ENCODE data around the gene ADD3. TPM values are rescaled to one million over a fixed set of nuclear protein-coding genes. Genes with fewer than 3 reads are reported as not detected.

ADD3 gene
- total and polyA plus RNA-seq, 9 donors: 79.8 to 135 (median 93.6) TPM

- Histone ChIP-seq H3K4me1 (ENCODE audit: control insufficient read depth, insufficient read depth, low read length) (peaks cover 21% of the 10 kb centered on the region), H3K4me3 (ENCODE audit: low read length) (no peak overlapping the region), H3K36me3 (ENCODE audit: control insufficient read depth, insufficient read depth, low read length) (no peaks in the 10 kb centered on the region), H3K27me3 (ENCODE audit: control insufficient read depth, insufficient read depth, low read length) (no peaks in the 10 kb centered on the region), H3K27ac (ENCODE audit: low read length) (peak overlapping the region; percentile 91), H3K9me3 (replicated peaks; ENCODE audit: control insufficient read depth, low read depth, low read length) (no peaks in the 10 kb centered on the region)
- peak; percentile 84 for DNase-seq
Measured at GRCh38 chr10:110076559-110077318, 69.0 kb downstream of the ADD3 start.

DNA sequence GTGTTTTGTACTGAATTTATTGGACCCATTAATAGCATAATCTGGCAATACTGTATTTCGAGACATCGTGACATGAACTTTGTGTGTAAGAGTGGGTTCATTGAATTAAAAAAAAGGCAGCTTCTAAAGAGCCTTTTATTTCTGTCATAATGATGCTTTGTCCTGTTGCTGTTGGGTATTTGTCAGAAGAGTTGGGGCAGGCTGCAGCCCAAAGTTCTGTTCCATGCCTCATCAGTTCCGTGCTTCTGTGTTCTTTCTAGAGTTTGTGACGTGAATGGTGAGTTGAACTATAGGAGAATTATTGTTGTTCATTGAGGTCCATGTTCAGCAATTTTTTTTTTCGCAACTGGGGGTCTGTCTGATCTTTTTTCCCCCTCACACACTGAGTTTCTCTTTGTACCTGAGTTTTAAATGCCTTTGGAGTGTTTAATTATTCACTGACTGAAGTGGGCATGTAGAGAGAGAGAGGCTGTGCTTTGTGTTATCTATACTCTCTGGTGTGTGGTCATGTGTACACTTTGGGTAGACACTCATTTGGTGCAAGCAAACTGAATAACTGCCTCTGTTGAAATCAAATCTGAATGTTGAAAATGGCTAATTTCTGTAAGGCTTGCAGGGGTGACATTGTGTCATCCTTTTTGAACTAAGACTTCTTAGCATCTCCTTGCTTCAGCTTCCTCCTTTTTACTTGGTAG, 69.8 kb downstream of the ADD3 start:
- Histone ChIP-seq H3K4me1 (ENCODE audit: control insufficient read depth, insufficient read depth, low read length) (peaks cover 23% of the 10 kb centered on the region), H3K9me3 (replicated peaks; ENCODE audit: control insufficient read depth, low read depth, low read length) (no peaks in the 10 kb centered on the region), H3K4me3 (ENCODE audit: low read length) (no peak overlapping the region), H3K27ac (ENCODE audit: low read length) (peak overlapping the region; percentile 91), H3K36me3 (ENCODE audit: control insufficient read depth, insufficient read depth, low read length) (no peaks in the 10 kb centered on the region), H3K27me3 (ENCODE audit: control insufficient read depth, insufficient read depth, low read length) (no peaks in the 10 kb centered on the region)
- 92% methylated on average over 2 of the region's 5 CpGs for WGBS (ENCODE audit: insufficient coverage)
- DNase-seq: no peak

DNA sequence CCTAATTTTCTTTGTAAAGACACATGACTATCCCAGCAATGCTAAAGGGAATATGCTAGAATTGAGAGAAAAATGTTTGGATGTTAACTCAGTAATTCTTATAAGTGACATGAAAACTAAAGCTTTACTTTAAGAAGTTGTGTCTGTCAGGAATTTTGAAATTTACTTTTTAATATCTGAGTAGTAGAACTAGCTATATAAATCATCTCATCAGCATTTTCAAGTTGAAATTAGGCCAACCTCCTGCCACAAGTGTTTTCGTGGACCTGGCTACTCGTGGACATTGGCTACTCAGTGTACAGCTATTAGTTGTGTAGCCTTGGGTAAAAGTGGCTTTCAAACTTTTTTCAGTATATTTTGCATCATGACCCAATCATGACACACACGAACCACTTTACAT, 70.5 kb downstream of the ADD3 start:
- WGBS (ENCODE audit: insufficient coverage): no CpG with 5 or more reads among the region's 3 CpGs
- no peaks in the 10 kb centered on the region for H3K36me3 ChIP-seq (ENCODE audit: control insufficient read depth, insufficient read depth, low read length)
- H3K27ac ChIP-seq (ENCODE audit: low read length): peak overlapping the region; percentile 91
- H3K4me3 ChIP-seq (ENCODE audit: low read length): no peak overlapping the region
- peaks cover 22% of the 10 kb centered on the region for H3K4me1 ChIP-seq (ENCODE audit: control insufficient read depth, insufficient read depth, low read length)
- no peaks in the 10 kb centered on the region for H3K9me3 ChIP-seq (replicated peaks; ENCODE audit: control insufficient read depth, low read depth, low read length)
- DNase-seq: no peak
- H3K27me3 ChIP-seq (ENCODE audit: control insufficient read depth, insufficient read depth, low read length): no peaks in the 10 kb centered on the region

DNA sequence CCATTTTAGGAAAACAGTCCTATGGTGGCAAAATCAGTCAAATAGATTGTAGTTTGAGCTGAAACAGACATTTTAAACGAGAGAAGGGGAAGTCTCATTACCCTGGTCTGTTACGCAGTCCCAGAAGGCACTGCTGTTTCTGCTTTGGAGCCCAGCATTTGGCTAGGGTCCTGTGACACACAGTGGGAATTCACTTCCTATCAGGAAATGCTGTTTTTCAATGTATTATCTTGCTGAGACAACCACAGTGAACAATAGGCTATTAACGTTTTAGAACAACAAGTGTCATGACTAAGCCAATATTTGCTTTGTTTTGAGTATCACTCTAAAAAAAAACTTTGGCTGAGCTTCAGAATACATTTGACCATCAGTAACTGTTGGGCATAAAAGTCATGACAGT, 74.1 kb downstream of the ADD3 start:
- no peaks in the 10 kb centered on the region for H3K36me3 ChIP-seq (ENCODE audit: control insufficient read depth, insufficient read depth, low read length)
- no peak overlapping the region for H3K4me3 ChIP-seq (ENCODE audit: low read length)
- no peaks in the 10 kb centered on the region for H3K27me3 ChIP-seq (ENCODE audit: control insufficient read depth, insufficient read depth, low read length)
- peaks cover 6% of the 10 kb centered on the region for H3K4me1 ChIP-seq (ENCODE audit: control insufficient read depth, insufficient read depth, low read length)
- peak overlapping the region; percentile 74 for H3K27ac ChIP-seq (ENCODE audit: low read length)
- peak; percentile 68 for DNase-seq
- no peaks in the 10 kb centered on the region for H3K9me3 ChIP-seq (replicated peaks; ENCODE audit: control insufficient read depth, low read depth, low read length)
- 0% methylated on average over 1 of the region's 3 CpGs for WGBS (ENCODE audit: insufficient coverage)

- no peak overlapping the region for H3K4me3 ChIP-seq (ENCODE audit: low read length)
- no peaks in the 10 kb centered on the region for H3K36me3 ChIP-seq (ENCODE audit: control insufficient read depth, insufficient read depth, low read length)
- H3K4me1 ChIP-seq (ENCODE audit: control insufficient read depth, insufficient read depth, low read length): peaks cover 4% of the 10 kb centered on the region
- H3K27me3 ChIP-seq (ENCODE audit: control insufficient read depth, insufficient read depth, low read length): no peaks in the 10 kb centered on the region
- H3K27ac ChIP-seq (ENCODE audit: low read length): no peak overlapping the region
- DNase-seq: no peak
- no peaks in the 10 kb centered on the region for H3K9me3 ChIP-seq (replicated peaks; ENCODE audit: control insufficient read depth, low read depth, low read length)
Measured at GRCh38 chr10:110083884-110084283, 76.1 kb downstream of the ADD3 start.

GRCh38 chr10:110087682-110088081, 79.9 kb downstream of the ADD3 start:
- no peak overlapping the region for H3K4me3 ChIP-seq (ENCODE audit: low read length)
- DNase-seq: no peak
- peaks cover 2% of the 10 kb centered on the region for H3K4me1 ChIP-seq (ENCODE audit: control insufficient read depth, insufficient read depth, low read length)
- H3K27ac ChIP-seq (ENCODE audit: low read length): no peak overlapping the region
- no peaks in the 10 kb centered on the region for H3K27me3 ChIP-seq (ENCODE audit: control insufficient read depth, insufficient read depth, low read length)
- H3K9me3 ChIP-seq (replicated peaks; ENCODE audit: control insufficient read depth, low read depth, low read length): no peaks in the 10 kb centered on the region
- WGBS (ENCODE audit: insufficient coverage): no CpG with 5 or more reads among the region's 4 CpGs
- no peaks in the 10 kb centered on the region for H3K36me3 ChIP-seq (ENCODE audit: control insufficient read depth, insufficient read depth, low read length)

GRCh38 chr10:110088367-110089104, 80.8 kb downstream of the ADD3 start:
- Histone ChIP-seq H3K27ac (ENCODE audit: low read length) (peak overlapping the region; percentile 15), H3K4me3 (ENCODE audit: low read length) (no peak overlapping the region), H3K4me1 (ENCODE audit: control insufficient read depth, insufficient read depth, low read length) (peaks cover 2% of the 10 kb centered on the region), H3K9me3 (replicated peaks; ENCODE audit: control insufficient read depth, low read depth, low read length) (no peaks in the 10 kb centered on the region), H3K27me3 (ENCODE audit: control insufficient read depth, insufficient read depth, low read length) (no peaks in the 10 kb centered on the region), H3K36me3 (ENCODE audit: control insufficient read depth, insufficient read depth, low read length) (no peaks in the 10 kb centered on the region)
- DNase-seq: peak; percentile 75
- 45% methylated on average over 2 of the region's 4 CpGs for WGBS (ENCODE audit: insufficient coverage)

- Histone ChIP-seq H3K4me3 (ENCODE audit: low read length) (no peak overlapping the region), H3K36me3 (ENCODE audit: control insufficient read depth, insufficient read depth, low read length) (no peaks in the 10 kb centered on the region), H3K27ac (ENCODE audit: low read length) (no peak overlapping the region), H3K27me3 (ENCODE audit: control insufficient read depth, insufficient read depth, low read length) (no peaks in the 10 kb centered on the region), H3K9me3 (replicated peaks; ENCODE audit: control insufficient read depth, low read depth, low read length) (no peaks in the 10 kb centered on the region), H3K4me1 (ENCODE audit: control insufficient read depth, insufficient read depth, low read length) (peaks cover 2% of the 10 kb centered on the region)
- no CpG with 5 or more reads among the region's 2 CpGs for WGBS (ENCODE audit: insufficient coverage)
- no peak for DNase-seq
Measured at GRCh38 chr10:110091830-110092229, 84.0 kb downstream of the ADD3 start.

GRCh38 chr10:110093722-110094121, 85.9 kb downstream of the ADD3 start:
- no CpG with 5 or more reads among the region's 2 CpGs for WGBS (ENCODE audit: insufficient coverage)
- Histone ChIP-seq H3K4me1 (ENCODE audit: control insufficient read depth, insufficient read depth, low read length) (no peaks in the 10 kb centered on the region), H3K36me3 (ENCODE audit: control insufficient read depth, insufficient read depth, low read length) (no peaks in the 10 kb centered on the region), H3K27me3 (ENCODE audit: control insufficient read depth, insufficient read depth, low read length) (no peaks in the 10 kb centered on the region), H3K4me3 (ENCODE audit: low read length) (no peak overlapping the region), H3K9me3 (replicated peaks; ENCODE audit: control insufficient read depth, low read depth, low read length) (no peaks in the 10 kb centered on the region), H3K27ac (ENCODE audit: low read length) (no peak overlapping the region)
- no peak for DNase-seq

- Histone ChIP-seq H3K4me1 (ENCODE audit: control insufficient read depth, insufficient read depth, low read length) (no peaks in the 10 kb centered on the region), H3K27ac (ENCODE audit: low read length) (no peak overlapping the region), H3K9me3 (replicated peaks; ENCODE audit: control insufficient read depth, low read depth, low read length) (no peaks in the 10 kb centered on the region), H3K27me3 (ENCODE audit: control insufficient read depth, insufficient read depth, low read length) (no peaks in the 10 kb centered on the region), H3K4me3 (ENCODE audit: low read length) (no peak overlapping the region), H3K36me3 (ENCODE audit: control insufficient read depth, insufficient read depth, low read length) (no peaks in the 10 kb centered on the region)
- peak; percentile 80 for DNase-seq
- WGBS (ENCODE audit: insufficient coverage): no CpG with 5 or more reads among the region's 2 CpGs
Measured at GRCh38 chr10:110094786-110095185, 87.0 kb downstream of the ADD3 start.
